Stimulated activated naive B cell treated with anti-CD40 and anti-IgM and Interleukin-4, amounts not matched to agents 10 μg/mL and 1 μg/mL and 100 μg/mL, for 72 hours (primary cell): ENCODE data around the gene NECTIN4.

Source experiments
- ATAC-seq, 2 donors: fragments of 150-1000 bp; cut with Tn5 transposase; replicated peaks; 2 replicates each; pipeline ENCODE4 v1.10.0; 2021; ENCODE audit warnings: moderate library complexity in 1 of 2
- DNase-seq: peaks from one replicate; pipeline ENCODE4 v3.0.0; 2021
- H3K27ac Mint-ChIP-seq: one replicate; pipeline ENCODE4 v1.8.0; 2022; ENCODE audit warnings: mild to moderate bottlenecking, mixed read lengths
- H3K27me3 Mint-ChIP-seq, 2 donors: one replicate each; pipeline ENCODE4 v1.8.0; 2022; ENCODE audit warnings: mixed read lengths in 2 of 2
- H3K36me3 Mint-ChIP-seq, 2 donors: one replicate each; pipeline ENCODE4 v1.8.0; 2022; ENCODE audit warnings: mixed read lengths in 2 of 2, mild to moderate bottlenecking in 1 of 2
- H3K4me1 Mint-ChIP-seq, 2 donors: one replicate each; pipeline ENCODE4 v1.8.0; 2022; ENCODE audit warnings: mixed read lengths in 2 of 2, mild to moderate bottlenecking in 1 of 2
- H3K4me3 Mint-ChIP-seq, 2 donors: one replicate each; pipeline ENCODE4 v1.8.0; 2022; ENCODE audit warnings: mild to moderate bottlenecking in 2 of 2, mixed read lengths in 2 of 2, moderate library complexity in 1 of 2
- H3K9me3 Mint-ChIP-seq, 2 donors: one replicate each; pipeline ENCODE4 v1.8.0; 2022; ENCODE audit warnings: mixed read lengths in 2 of 2, mild to moderate bottlenecking in 1 of 2

Gene NECTIN4

GRCh38 chr1:161021970-161022353, 67.4 kb downstream of the NECTIN4 start:
- DNase-seq (no peak), ATAC-seq (no peak)
- peak overlapping the region; percentile 89 to 93 for H3K4me3 Mint-ChIP-seq
- H3K27me3 Mint-ChIP-seq: no peaks in the 10 kb centered on the region
- H3K36me3 Mint-ChIP-seq: peaks cover 5 to 7% of the 10 kb centered on the region in 2 donors
- no peak overlapping the region for H3K27ac Mint-ChIP-seq
- H3K4me1 Mint-ChIP-seq: peaks cover 30 to 51% of the 10 kb centered on the region in 2 donors
- peaks cover 2 to 3% of the 10 kb centered on the region in 2 donors for H3K9me3 Mint-ChIP-seq

GRCh38 chr1:161021165-161021969, 68.0 kb downstream of the NECTIN4 start:
- peak; percentile 94 to 96 for ATAC-seq
- peak; percentile 79 for DNase-seq
- Mint-ChIP-seq H3K9me3 (no peaks in the 10 kb centered on the region), H3K4me1 (peaks cover 30 to 53% of the 10 kb centered on the region in 2 donors), H3K27ac (peak overlapping the region; percentile 75), H3K36me3 (peaks cover 2 to 3% of the 10 kb centered on the region in 2 donors), H3K4me3 (peak overlapping the region; percentile 89 to 93), H3K27me3 (no peaks in the 10 kb centered on the region)
